Right lobe of liver (tissue), 4 donors: ENCODE results near the gene ZNF14.
"Not testable (repeated sequence)": the region's sequence is repeated elsewhere in the genome, so short reads cannot be mapped to it uniquely, and the experiment has no call there.

Source experiments
- CTCF ChIP-seq, 4 donors: fragments of 200-600 bp in 3 of 4; fragments of 450-650 bp in 1 of 4; IDR thresholded peaks; one replicate each; pipeline versions ENCODE4 v1.5.1 to v1.8.0; 2016 to 2022; ENCODE audit warnings: antibody characterized with exemption in 4 of 4, mild to moderate bottlenecking in 2 of 4
- POLR2A ChIP-seq: fragments of 450-650 bp; IDR thresholded peaks from one replicate; pipeline ENCODE4 v1.6.1; 2017; ENCODE audit warnings: antibody characterized with exemption, mild to moderate bottlenecking
- donor health status: DM: no; HTN: no; CAD: no.
- donor health status: DM: no; HTN: no; CAD: no.
- donor health status: DM: no; HTN: yes; CAD: no.

DNA sequence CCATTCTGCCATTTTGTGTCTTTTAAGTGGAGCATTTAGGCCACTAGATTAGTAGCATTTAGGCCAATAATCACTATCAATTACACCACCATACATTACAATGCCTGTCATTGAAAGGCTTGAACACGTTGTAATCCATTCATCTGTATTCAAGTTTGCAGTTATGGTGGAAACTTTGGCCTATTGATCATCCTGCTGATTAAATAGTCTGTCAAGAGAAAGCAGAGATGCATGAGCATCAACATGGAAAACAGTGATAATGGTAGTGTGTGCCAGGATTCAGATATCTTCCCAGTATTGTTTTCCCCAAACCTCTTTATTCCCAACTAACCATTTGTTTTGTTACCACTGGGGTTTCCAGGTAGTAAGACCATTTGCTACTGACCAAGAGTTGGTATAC is 32.4 kb downstream of the ZNF14 start:
- TF ChIP-seq CTCF (IDR thresholded peaks at IDR 0.05); POLR2A: not testable (repeated sequence)
